Osteocyte (in vitro differentiated cells): ENCODE results near the gene DOK5. TPM values are rescaled to one million over a fixed set of nuclear protein-coding genes. Genes with fewer than 3 reads are reported as not detected.

ENCODE experiments used
- DNase-seq: peaks from one replicate; pipeline ENCODE4 v3.0.0; 2021; ENCODE audit warnings: mixed read lengths; ENCODE audit not compliant: unreplicated experiment; ENCODE audit errors: extremely low spot score
- H3K27ac Mint-ChIP-seq: one replicate; pipeline ENCODE4 v1.8.0; 2021; ENCODE audit warnings: mild to moderate bottlenecking, mixed read lengths; ENCODE audit not compliant: unreplicated experiment
- H3K27me3 Mint-ChIP-seq: one replicate; pipeline ENCODE4 v1.8.0; 2021; ENCODE audit warnings: mixed read lengths; ENCODE audit not compliant: unreplicated experiment
- H3K36me3 Mint-ChIP-seq: one replicate; pipeline ENCODE4 v1.8.0; 2021; ENCODE audit warnings: mixed read lengths; ENCODE audit not compliant: unreplicated experiment
- H3K4me1 Mint-ChIP-seq: one replicate; pipeline ENCODE4 v1.8.0; 2021; ENCODE audit warnings: mixed read lengths; ENCODE audit not compliant: unreplicated experiment
- H3K4me3 Mint-ChIP-seq: one replicate; pipeline ENCODE4 v1.8.0; 2021; ENCODE audit warnings: mild to moderate bottlenecking, moderate library complexity, mixed read lengths; ENCODE audit not compliant: unreplicated experiment
- H3K9me3 Mint-ChIP-seq: one replicate; pipeline ENCODE4 v1.8.0; 2021; ENCODE audit warnings: mixed read lengths; ENCODE audit not compliant: unreplicated experiment
- total RNA-seq: library from RNA; stranded (reverse); gene quantifications from 2 replicates; pipeline ENCODE4 v1.2.1, GENCODE V29; 2021
- TF ChIP-seq, protein P1 (sequence below): fragments of 200-600 bp; sonication (generic); IDR thresholded peaks from 2 replicates; pipeline ENCODE4 v1.5.0; 2021; ENCODE audit warnings: antibody characterized with exemption, mild to moderate bottlenecking, moderate library complexity

Gene DOK5
- total RNA-seq, 1 donor from 2014 or later, result 7.4 TPM

GRCh38 chr20:54502179-54502578 lies 26.8 kb downstream of the DOK5 start:
- no peak overlapping the region for H3K4me3 Mint-ChIP-seq
- H3K4me1 Mint-ChIP-seq, result no peaks in the 10 kb centered on the region
- no peak for DNase-seq
- H3K36me3 Mint-ChIP-seq, result no peaks in the 10 kb centered on the region
- TF ChIP-seq, protein P1, sequence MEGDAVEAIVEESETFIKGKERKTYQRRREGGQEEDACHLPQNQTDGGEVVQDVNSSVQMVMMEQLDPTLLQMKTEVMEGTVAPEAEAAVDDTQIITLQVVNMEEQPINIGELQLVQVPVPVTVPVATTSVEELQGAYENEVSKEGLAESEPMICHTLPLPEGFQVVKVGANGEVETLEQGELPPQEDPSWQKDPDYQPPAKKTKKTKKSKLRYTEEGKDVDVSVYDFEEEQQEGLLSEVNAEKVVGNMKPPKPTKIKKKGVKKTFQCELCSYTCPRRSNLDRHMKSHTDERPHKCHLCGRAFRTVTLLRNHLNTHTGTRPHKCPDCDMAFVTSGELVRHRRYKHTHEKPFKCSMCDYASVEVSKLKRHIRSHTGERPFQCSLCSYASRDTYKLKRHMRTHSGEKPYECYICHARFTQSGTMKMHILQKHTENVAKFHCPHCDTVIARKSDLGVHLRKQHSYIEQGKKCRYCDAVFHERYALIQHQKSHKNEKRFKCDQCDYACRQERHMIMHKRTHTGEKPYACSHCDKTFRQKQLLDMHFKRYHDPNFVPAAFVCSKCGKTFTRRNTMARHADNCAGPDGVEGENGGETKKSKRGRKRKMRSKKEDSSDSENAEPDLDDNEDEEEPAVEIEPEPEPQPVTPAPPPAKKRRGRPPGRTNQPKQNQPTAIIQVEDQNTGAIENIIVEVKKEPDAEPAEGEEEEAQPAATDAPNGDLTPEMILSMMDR, result no peak
- H3K27ac Mint-ChIP-seq, result no peak overlapping the region
- no peaks in the 10 kb centered on the region for H3K9me3 Mint-ChIP-seq
- no peaks in the 10 kb centered on the region for H3K27me3 Mint-ChIP-seq

GRCh38 chr20:54506643-54507042 lies 31.2 kb downstream of the DOK5 start:
- no peak for DNase-seq
- no peaks in the 10 kb centered on the region for H3K27me3 Mint-ChIP-seq
- H3K4me1 Mint-ChIP-seq, result peaks cover 8% of the 10 kb centered on the region
- TF ChIP-seq, protein P1, result no peak
- H3K4me3 Mint-ChIP-seq, result no peak overlapping the region
- no peaks in the 10 kb centered on the region for H3K9me3 Mint-ChIP-seq
- no peaks in the 10 kb centered on the region for H3K36me3 Mint-ChIP-seq
- no peak overlapping the region for H3K27ac Mint-ChIP-seq

DNA sequence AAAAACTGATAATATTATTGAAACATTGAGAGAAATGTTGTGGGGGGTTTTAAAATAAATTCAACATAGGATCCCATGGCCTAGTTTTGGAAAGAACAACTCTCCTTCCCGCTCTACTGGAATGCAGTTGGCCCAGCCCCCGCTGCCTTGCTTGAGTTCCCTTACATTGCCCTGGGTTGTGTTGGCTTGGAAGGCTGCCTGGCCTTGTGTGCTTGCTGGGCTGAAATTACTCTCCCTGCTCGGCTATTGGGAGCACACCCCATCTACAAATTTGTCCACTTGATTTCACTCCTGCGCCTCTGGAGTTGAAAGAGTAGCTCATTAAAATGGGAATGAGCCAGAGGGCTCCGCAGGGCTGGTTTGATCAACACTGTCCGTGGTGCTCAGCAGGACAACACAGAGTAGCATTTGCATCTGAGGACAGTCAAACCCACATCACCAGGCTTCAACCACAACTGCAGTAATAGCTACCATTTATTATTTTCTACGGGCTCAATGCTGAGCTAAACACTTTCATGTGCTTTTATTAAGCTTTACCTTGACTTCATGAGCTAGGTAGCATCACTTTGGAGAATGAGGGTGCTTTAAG lies 35.2 kb downstream of the DOK5 start:
- no peaks in the 10 kb centered on the region for H3K27me3 Mint-ChIP-seq
- DNase-seq, result no peak
- H3K4me3 Mint-ChIP-seq, result no peak overlapping the region
- H3K36me3 Mint-ChIP-seq, result no peaks in the 10 kb centered on the region
- TF ChIP-seq, protein P1, result no peak
- H3K27ac Mint-ChIP-seq, result no peak overlapping the region
- H3K9me3 Mint-ChIP-seq, result peaks cover 6% of the 10 kb centered on the region
- H3K4me1 Mint-ChIP-seq, result peaks cover 23% of the 10 kb centered on the region

- TF ChIP-seq, protein P1, result no peak
- Mint-ChIP-seq H3K9me3 (peaks cover 6% of the 10 kb centered on the region), H3K4me1 (peaks cover 26% of the 10 kb centered on the region), H3K4me3 (no peak overlapping the region), H3K36me3 (no peaks in the 10 kb centered on the region), H3K27me3 (no peaks in the 10 kb centered on the region), H3K27ac (no peak overlapping the region)
- no peak for DNase-seq
Measured at GRCh38 chr20:54512694-54513093, 37.3 kb downstream of the DOK5 start.

DNA sequence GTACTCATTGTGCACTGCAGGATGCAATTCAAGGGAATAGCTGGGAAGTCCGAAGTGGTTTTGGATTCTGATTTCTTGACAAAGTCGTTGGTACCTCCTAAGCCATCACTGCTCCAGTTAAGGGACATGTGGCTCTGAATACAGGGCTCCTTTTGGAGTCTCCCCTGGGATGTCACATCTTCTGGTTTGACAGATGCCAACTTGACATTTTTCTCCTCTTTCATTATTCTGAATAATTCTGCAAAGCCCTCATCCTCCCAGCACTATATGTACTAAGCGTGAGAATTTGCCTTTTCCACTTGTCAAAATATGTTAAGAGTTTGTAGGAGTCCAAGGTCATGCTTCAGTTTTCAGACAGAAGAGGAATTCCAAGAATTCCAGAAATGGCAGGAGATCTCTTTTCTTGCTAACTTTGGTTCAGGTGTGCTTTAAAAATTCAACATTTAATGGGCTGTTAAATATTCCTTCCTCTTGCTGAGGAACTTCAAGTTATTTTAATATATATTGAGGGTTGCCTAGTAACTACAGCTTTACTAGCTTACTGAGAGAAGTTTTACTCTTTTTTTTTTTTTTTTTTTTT lies 38.7 kb downstream of the DOK5 start:
- Mint-ChIP-seq H3K27ac (peak overlapping the region; percentile 66), H3K9me3 (peaks cover 6% of the 10 kb centered on the region), H3K4me3 (no peak overlapping the region), H3K27me3 (no peaks in the 10 kb centered on the region), H3K4me1 (peaks cover 26% of the 10 kb centered on the region), H3K36me3 (no peaks in the 10 kb centered on the region)
- TF ChIP-seq, protein P1, result no peak
- DNase-seq, result no peak
